HG03457 (cell line): ENCODE data around the gene KCNIP4.

Experiments used
- ATAC-seq: cut with Tn5 transposase; IDR thresholded peaks from one replicate; pipeline ENCODE4 v1.9.1; 2021; ENCODE audit warnings: moderate number of reproducible peaks; ENCODE audit not compliant: unreplicated experiment

KCNIP4 gene

DNA sequence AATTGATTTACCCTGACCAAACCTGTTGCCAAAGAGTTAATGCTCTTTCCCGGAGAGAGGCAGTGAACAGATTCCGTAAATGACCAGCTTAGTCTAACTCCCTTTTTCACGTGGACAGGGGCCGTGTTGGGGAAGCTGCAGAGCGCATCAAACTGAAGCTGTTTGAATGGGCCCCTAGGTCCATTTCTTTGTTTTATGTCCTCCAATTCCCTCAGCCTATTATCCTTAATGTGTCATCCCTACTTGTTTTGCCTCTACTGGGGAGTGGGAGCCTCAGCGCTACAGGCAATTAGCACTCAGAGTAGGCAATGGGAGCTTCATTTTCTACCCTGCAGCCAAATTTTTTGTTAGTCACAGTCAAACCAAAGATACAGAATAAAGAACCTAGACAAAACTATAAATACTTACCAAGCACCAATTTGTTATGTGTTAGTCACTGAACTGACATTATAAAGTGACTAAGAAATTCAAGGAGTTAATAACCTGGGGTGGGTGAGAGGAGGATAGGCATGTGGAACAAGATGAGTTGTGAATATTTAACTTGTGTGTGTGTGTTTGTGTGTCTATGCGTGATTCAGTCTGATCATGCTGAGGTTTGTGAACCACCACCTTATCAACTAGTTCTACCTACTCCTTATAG lies 830.9 kb downstream of the KCNIP4 start:
- no peak for ATAC-seq

DNA sequence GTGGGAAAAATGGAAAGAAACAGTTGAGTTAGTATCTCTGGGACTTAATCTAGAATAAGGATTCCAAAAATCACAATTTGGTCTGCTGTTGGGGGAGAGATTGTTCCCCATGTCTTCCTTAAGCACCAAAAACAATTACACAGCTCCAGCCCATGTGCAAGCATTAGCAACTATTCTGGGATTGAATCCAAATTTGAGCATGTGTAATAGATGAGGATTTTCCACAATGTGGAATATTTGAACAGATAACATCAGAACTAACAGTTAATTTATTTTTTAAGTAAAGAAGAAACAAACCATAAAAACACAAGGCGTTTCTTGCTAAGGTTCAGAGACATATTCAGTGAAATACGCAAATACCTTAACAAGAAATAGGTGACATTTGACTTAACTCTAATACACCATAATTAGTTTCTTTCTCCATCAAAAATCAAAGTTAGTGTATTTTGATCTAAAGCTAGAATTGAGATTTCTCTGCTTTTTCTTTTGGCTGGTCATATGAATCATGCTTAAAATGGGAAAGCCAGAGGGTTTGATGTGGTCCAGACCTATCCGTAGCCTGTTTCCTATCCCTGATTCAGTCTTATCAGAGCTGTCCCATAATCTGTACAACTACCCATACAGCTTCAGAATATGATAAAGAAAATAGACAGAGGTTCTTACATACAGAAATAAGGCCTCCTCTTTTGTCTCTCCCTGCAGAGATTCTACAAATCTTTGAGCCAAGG lies 834.9 kb downstream of the KCNIP4 start:
- no peak for ATAC-seq

DNA sequence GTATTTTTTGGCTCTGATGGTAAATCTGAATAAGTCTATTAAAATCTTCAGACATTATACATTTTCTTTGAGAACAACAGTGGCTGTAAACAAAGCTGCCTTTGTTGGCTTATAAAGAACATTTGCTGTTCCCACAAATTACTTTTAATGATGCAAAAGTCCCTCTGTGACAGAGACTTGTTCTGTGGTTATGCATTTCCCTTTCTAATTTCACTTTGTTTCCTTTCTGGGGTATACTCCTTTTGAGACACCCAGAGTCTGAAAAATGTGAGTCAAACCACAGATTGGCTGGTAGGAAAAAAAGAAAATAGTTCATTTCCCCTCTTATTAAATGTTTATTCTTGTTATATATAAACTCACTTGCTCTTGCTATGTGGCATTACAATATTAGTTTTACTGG lies 845.9 kb downstream of the KCNIP4 start:
- no peak for ATAC-seq

DNA sequence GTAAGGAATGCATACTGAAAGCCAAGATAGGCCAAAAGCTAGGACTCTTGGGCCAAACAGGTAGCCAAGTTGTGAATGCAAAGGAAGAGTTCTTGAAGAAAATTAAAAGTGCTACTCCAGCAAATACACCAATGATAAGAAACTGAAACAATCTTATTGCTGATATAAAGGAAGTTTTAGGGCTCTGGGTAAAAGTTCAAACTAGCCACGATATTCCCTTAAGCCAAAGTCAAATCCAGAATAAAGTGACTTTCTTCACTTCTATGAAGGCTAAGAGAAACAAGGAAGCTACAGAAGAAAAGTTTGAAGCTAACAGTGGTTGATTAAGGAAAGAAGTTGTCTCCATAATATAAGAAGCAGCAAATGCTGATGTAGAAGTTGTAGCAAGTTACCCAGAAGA lies 850.7 kb downstream of the KCNIP4 start:
- ATAC-seq = no peak

DNA sequence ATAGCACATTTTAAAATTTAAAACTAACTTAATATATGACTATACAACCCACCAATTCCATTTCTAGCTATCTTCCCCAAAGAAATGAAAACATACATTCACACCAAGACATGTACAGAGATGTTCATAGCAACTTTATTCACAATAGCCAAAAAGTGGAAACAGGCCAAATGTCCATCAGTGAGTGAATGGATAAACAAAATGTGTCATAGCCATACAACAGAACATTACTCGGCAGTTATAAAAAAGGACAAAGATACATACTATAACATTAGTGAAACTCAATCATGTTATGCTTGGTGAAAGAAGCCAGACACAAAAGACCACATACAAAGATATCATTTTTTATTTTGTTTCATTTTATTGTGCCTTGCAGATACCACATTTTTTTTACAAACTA lies 851.5 kb downstream of the KCNIP4 start:
- no peak for ATAC-seq

DNA sequence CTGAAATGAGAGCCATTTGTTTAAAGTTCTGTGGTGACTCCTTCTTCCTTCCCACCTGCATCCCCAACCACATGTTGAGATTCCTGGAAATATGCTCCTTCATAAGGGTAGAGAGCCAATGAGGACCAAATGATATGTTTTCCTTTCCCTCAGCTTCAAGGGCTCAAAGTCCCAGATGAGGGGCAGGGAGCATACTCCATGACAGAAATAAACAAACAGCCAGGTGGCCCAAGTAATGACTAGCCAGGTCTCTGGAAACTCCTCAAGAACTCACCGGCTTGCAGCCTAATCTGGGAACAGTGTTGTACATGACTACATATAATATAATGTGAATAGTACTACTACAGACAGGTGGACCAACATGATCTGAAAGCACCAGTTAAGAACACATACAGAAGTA lies 856.0 kb downstream of the KCNIP4 start:
- ATAC-seq = no peak

DNA sequence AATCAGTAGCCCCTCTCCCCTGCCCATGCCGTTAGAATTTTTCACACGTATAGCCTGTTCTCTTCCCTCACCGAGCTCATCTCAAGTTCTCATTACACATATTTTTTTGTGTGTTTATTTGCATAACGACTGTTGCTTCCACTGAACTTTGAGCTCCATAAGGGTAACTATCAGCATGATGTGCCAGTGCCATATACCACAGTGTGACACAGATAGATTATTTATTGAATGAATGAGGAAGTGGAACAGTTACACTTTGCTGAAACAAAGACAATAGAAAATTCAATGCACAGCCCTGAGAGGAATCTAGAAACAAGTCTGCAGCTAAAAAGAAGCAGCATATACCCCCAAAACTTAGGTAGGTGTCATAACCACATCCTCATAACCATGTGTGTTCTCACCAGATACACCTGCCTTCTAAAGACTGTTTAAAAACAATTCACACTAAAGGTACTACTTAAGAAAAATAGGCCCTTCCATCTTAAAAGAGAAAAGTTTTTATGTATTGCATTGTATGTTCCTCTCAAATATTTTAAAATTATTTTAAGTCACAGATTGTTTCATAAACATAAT lies 858.4 kb downstream of the KCNIP4 start:
- no peak for ATAC-seq

DNA sequence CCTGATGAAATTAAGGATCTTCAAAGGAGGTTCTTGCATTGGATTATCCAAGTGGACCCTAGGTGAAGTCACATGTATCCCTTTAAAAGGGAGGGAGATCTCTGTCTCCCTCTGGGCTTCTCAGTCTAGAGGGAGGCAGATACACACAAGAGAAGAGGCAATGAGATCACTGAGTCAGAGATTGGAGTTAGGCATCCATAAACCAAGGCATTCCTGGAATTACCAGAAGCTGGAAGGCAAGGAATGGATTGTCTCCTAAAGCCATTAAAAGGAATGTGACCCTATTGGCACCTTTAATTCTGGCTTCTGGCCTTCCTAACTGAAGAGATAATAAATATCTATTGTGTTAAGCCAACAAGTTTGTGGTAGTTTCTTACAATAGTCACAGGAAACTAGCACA lies 865.2 kb downstream of the KCNIP4 start:
- ATAC-seq = no peak

DNA sequence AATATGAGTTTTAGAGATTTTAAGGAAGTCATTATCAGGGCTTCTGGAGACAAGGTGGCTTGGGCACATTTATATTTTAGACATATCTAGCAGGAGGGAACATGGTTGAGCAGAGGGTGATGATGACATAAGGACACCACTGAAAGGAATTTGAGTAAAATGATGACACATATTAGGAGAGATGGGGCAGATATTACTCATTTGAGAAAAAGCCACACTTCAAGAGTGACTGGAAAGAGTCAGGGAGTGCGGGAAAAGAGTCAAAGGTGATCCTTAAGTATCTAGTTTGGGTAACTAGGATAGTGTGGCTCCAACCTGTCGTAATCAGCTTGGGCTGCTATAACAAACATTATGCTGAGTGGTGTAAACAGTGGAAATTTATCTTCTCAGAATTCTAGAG lies 870.6 kb downstream of the KCNIP4 start:
- ATAC-seq = no peak

DNA sequence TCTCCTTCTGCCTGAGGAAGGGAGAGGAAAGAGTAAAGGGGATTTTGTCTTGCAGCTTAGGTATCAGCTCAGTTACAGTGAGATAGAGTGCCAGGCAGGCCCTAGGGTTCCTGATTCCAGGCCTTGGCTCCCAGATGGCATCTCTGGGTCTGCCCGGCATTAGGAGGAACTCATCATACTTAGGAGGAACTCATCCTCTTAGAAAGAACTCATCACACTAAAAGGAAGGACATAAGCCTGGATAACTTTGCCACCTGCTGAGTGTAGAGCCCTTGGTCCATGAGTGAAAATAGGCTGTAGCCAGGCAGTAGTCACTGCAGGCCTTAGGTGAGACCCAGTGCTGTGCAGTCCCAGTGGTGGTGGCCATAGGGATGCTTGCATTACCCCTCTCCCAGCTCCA lies 881.2 kb downstream of the KCNIP4 start:
- ATAC-seq = no peak

DNA sequence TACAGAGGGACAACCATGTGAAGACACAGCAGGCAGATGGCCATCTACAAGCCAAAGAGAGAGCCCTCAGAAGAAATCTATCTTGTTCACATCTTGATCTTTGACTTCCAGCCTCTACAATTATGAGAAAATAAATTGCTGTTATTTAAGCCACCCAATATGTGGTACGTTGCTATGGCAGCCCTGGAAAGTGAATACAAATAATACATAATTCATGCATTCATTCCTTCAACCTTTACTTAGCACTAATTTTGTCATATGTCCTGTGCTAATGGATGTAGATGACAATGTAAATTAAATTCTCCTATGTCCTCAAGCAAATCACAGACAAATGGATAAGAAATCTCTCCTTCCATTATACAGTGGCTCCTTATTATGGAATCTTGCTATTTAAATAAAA lies 886.7 kb downstream of the KCNIP4 start:
- ATAC-seq = no peak

DNA sequence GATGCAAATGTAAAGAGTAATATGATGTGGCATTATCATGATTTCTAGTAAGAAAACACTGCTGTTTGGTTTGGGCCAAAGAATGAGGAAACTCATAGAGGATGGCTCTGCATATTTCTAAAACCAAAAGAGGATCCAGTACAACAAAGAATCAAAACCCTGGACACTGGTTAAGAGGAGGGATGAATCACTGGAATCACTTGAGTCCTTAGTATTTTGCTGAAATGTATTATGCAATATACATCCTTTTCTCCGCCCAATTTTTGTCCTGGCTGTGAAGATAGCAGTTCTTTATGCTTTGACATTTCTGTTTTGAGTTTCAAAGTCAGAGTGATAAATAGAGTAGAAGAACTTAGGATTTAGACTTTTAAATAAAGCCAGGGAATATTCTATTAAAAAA lies 902.4 kb downstream of the KCNIP4 start:
- no peak for ATAC-seq

DNA sequence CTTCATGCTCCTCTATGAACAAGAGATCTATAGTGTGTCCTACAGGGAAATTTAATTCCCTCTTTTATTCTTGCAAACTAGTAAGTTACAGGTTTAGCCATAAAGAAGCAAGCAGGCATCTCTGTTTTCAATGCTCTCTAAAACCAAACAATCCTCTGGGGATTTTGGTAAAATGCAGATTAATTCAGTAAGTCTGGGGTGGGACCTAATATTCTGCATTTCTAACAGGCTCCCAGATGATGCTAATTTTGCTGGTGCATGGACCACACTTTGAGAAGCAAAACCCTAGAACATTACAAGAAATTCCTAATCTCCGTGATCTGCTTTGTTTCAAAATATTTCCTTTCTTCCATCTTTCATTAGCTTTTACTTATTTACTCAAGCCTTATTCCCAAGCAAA lies 903.5 kb downstream of the KCNIP4 start:
- ATAC-seq = no peak

DNA sequence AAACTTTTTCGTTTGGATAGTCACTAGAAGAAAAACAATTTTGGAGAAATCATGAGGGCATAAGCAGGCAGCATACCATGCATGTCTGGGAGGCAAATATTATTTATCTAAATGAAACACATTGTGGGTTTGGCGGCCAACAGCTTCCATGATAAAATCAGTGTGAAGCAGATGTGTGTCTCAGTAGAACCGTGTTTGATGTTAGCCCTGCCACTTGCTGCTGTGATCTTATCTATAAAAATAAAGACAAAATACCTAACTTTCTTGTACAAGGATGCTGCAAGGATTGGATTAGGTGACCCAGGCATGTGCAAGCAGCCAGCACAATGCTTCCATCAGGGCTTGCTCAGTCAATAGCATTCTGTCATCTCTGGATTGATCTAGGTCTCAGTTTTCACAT lies 906.9 kb downstream of the KCNIP4 start:
- ATAC-seq = no peak

DNA sequence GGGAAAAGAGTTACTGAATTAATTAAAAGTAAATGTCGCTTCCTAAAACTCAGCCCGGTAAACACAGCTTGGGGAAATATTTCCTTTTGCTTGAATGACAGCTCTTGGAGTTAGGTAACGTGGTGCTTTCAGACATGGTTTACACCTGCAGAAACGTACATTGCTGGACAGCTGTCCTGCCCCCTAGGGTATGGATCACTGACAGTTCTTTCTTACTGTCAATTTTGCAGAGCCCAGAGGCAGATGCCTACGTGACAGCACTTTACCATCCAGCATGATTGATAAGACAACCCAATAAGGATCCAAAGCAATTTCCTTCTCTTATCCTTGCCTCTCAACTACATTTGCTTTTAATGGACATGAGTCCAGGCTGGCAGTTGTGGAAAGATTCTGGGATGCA lies 913.8 kb downstream of the KCNIP4 start:
- no peak for ATAC-seq

DNA sequence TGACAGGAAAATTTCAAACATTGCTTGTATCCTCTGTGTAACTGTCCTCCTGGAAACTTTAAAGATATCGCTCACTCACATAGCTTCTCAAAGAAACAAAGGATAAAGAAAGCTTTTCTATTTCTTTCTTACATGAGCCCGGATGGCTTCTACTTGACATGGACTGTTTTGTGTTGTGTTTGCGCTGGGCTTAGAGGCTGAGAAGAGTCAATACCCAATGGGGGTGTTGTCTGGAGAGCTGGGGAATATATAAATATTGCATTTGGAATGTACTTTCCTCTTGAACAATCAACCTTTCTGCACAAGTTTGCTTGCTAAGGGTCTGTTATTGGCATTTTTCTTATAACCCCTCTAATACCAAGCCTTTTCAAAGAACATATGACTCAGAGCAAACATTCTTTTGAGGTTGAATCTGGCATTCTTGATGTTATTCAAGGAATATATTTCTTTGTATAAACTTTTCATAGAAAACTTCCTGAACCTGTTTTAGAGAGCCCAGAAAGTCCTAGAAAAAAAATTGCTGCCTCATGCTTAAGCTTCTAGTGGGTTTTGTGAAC lies 916.4 kb downstream of the KCNIP4 start:
- ATAC-seq = no peak

DNA sequence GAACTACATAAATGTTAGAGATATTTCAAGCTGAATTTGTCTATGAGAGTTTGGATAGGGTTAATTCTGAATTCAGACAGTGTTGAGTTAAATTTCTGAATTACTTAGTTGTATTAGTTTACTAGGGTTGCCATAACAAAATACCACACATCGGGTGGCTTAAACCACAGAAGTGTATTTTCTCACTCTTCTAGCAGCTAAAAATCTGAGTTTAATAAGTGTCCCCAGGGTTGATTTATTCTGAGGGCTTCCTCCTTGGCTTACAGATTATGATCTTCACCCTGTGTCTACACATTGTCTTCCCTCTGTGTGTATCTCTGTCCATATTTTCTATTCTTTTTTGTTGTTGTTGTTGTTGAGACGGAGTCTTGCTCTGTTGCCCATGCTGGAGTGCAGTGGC lies 929.8 kb downstream of the KCNIP4 start:
- ATAC-seq = no peak

DNA sequence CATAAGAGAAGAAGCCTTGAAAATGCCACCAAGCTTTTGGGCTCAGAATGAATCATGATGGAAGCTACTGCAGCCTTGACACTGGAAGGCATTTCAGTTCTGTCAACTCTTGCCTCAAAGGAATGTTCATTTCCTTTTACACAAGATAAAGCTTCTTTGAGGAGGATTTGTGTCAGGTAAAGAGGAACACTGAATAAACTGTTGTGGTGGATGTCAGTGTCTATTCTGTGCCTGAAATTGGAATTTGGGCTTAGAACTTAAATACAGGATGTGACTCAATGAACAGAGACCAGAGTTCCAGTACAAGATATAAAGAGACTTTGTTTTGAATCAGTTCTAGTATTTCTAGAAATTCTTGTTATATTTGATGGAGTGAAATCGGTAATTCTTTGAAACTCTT lies 935.1 kb downstream of the KCNIP4 start:
- ATAC-seq = no peak

DNA sequence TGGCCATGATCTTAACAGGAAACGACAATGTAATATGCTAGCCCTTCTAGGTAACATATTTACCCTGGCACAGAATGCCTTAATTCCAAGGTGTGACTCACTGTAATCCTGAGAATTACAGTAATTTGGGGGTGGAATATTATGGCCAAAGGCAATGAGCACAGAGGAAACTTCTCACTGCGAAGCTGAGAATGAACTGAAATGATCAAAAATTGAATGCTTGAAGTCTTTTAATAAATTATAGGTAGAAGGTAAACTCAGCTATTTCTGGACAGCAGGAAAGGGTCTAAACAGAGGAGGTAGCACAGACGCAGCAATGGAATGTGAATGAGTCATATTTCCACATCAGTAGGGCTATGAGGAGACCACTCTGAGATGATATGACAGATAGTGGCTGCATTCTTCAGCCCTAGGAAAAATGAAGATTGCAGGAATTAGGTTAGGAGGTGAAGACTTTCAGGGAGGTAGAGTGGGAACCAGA lies 935.7 kb downstream of the KCNIP4 start:
- ATAC-seq = no peak

DNA sequence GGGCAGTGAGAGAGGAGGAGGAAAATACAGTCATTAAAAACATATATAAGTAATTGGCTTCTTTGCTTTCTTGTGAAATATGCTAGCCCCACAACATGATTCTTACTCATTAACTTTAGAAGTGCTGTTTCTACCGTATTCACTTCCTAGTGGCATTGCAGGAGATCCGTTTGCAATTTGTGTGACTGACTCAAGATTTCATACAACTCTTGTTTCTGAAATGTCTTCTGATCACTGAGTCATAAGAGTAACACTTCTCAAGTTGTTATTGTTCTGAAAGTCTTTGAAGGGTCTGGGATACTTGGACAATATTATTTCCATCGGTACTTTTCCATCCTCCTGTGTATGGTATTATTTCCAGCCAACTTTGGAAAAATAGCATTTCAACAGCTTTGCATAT lies 937.5 kb downstream of the KCNIP4 start:
- no peak for ATAC-seq

DNA sequence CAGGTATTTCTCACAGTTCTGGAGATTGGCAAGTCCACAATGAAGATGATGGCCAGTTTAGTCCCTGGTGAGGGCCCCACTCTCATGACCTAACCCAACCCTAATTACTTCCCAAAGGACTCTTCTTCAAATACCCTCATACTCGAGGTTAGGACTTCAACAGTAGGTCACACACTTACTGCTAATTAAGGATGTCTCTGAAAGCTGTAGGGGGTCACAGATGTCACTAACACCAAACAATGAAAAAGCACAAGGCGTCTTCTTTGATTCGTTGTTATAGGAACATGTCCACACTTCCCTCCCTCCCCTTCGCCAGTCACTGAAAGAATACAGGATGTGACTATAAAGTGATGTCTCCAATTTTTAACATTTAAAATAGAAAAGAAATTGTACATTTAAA lies 938.6 kb downstream of the KCNIP4 start:
- ATAC-seq = no peak

DNA sequence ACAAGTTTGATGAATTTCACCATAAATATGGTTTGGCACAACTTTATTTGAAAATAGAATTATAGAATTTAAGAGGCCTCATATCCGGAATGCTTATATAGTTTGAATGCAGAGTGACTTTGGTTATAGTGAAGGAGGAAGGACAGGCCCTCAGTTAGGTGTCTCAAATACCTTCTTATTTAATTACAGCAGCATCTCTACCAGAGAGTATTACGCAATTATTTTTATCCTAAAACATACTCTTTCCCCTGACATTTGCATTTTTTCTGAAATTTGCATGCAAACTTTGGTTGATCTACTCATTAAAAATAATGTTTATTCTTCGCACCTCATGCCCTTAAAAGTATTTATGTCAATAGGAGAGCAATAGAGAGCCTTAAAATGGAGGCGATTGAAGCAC lies 942.9 kb downstream of the KCNIP4 start:
- no peak for ATAC-seq
